HEK293T (cell line): ENCODE results near the gene SMIM14.

Experiments used
- ARNT ChIP-seq: fragments of 450-650 bp; IDR thresholded peaks from 2 replicates; pipeline ENCODE4 v1.6.1; 2017; ENCODE audit warnings: mild to moderate bottlenecking
- BHLHE40 ChIP-seq: fragments of 450-650 bp; IDR thresholded peaks from 2 replicates; pipeline ENCODE4 v1.6.1; 2016; ENCODE audit warnings: mild to moderate bottlenecking, moderate library complexity, borderline replicate concordance
- CTBP1 ChIP-seq: fragments of 450-650 bp; IDR thresholded peaks from 2 replicates; pipeline ENCODE4 v1.6.1; 2016; ENCODE audit warnings: borderline replicate concordance
- FOXA1 ChIP-seq: fragments of 450-650 bp; IDR thresholded peaks from 2 replicates; pipeline ENCODE4 v1.6.1; 2016; ENCODE audit warnings: mild to moderate bottlenecking
- FOXK2 ChIP-seq: fragments of 450-650 bp; IDR thresholded peaks from 2 replicates; pipeline ENCODE4 v1.6.1; 2016; ENCODE audit warnings: mild to moderate bottlenecking
- SP1 ChIP-seq: fragments of 450-650 bp; IDR thresholded peaks from 2 replicates; pipeline ENCODE4 v1.6.1; 2017
- SUZ12 ChIP-seq: fragments of 450-650 bp; IDR thresholded peaks from 2 replicates; pipeline ENCODE4 v1.6.1; 2016; ENCODE audit warnings: mild to moderate bottlenecking
- TARDBP ChIP-seq: fragments of 450-650 bp; IDR thresholded peaks from 2 replicates; pipeline ENCODE4 v1.6.1; 2016

GRCh38 chr4:39621582-39621981, 17.1 kb downstream of the SMIM14 start:
- TF ChIP-seq FOXA1 (no peak), BHLHE40 (no peak), TARDBP (no peak), SUZ12 (no peak), SP1 (no peak), CTBP1 (no peak), FOXK2 (no peak), ARNT (no peak)
